Bronchial epithelial cell (primary cell): ENCODE measurements around the gene THOC1. TPM values are rescaled to one million over a fixed set of nuclear protein-coding genes. Genes with fewer than 3 reads are reported as not detected.

ENCODE experiments used
- DNase-seq: peaks from one replicate; pipeline ENCODE4 v3.0.0-alpha.2; 2010; ENCODE audit warnings: low read depth
- FAIRE-seq: peaks from 2 replicates; lab custom pipeline; 2011; peaks lifted over from hg19 to GRCh38; lab: Jason Lieb, UNC
- H3K27me3 ChIP-seq: 2 replicates; pipeline ENCODE4 v1.5.1; 2011; ENCODE audit warnings: low read length; ENCODE audit not compliant: control insufficient read depth, insufficient read depth
- H3K36me3 ChIP-seq: 2 replicates; pipeline ENCODE4 v1.5.1; 2011; ENCODE audit warnings: low read length; ENCODE audit not compliant: control insufficient read depth, insufficient read depth
- H3K4me3 ChIP-seq: 2 replicates; pipeline ENCODE4 v1.5.1; 2011; ENCODE audit warnings: mild to moderate bottlenecking, low read depth, low read length, control low read depth
- CTCF ChIP-seq: IDR thresholded peaks from 2 replicates; pipeline ENCODE4 v1.5.1; 2011; ENCODE audit warnings: mild to moderate bottlenecking, moderate library complexity, low read length, control low read depth, inconsistent platforms; ENCODE audit not compliant: insufficient read depth, severe bottlenecking
- total RNA-seq: library from RNA; depleted of rRNA; stranded (reverse); fragments of >200 nt; gene quantifications from 2 replicates; pipeline ENCODE4 v1.2.1, GENCODE V29; 2014

Gene THOC1
- total RNA-seq, 1 donor from 2014 or later = 32.1 TPM

- H3K36me3 ChIP-seq = no peaks in the 10 kb centered on the region
- no peak for FAIRE-seq
- no peaks in the 10 kb centered on the region for H3K27me3 ChIP-seq
- no peak overlapping the region for H3K4me3 ChIP-seq
- no peak for DNase-seq
- no peak for TF ChIP-seq CTCF
Observed at GRCh38 chr18:192801-193200, 75.0 kb downstream of the THOC1 start.

GRCh38 chr18:191725-192124 lies 76.1 kb downstream of the THOC1 start:
- no peak for FAIRE-seq
- no peaks in the 10 kb centered on the region for H3K36me3 ChIP-seq

GRCh38 chr18:189254-189653 lies 78.6 kb downstream of the THOC1 start:
- no peak for DNase-seq
- Histone ChIP-seq H3K27me3 (no peaks in the 10 kb centered on the region), H3K4me3 (no peak overlapping the region), H3K36me3 (peaks cover 2% of the 10 kb centered on the region)
- no peak for FAIRE-seq
- TF ChIP-seq CTCF = no peak

More at GRCh38 chr18:191725-192124, 76.1 kb downstream of the THOC1 start:
- no peak for TF ChIP-seq CTCF
- Histone ChIP-seq H3K27me3 (no peaks in the 10 kb centered on the region), H3K4me3 (no peak overlapping the region)
- DNase-seq = peak; percentile 13

- Histone ChIP-seq H3K36me3 (peaks cover 4% of the 10 kb centered on the region), H3K27me3 (no peaks in the 10 kb centered on the region), H3K4me3 (no peak overlapping the region)
- no peak for TF ChIP-seq CTCF
- DNase-seq = no peak
- FAIRE-seq = no peak
Observed at GRCh38 chr18:183769-184168, 84.1 kb downstream of the THOC1 start.

GRCh38 chr18:181711-182110 lies 86.1 kb downstream of the THOC1 start:
- no peak overlapping the region for H3K4me3 ChIP-seq
- DNase-seq = no peak
- TF ChIP-seq CTCF = no peak
- no peak for FAIRE-seq
- H3K27me3 ChIP-seq = no peaks in the 10 kb centered on the region
- H3K36me3 ChIP-seq = peaks cover 4% of the 10 kb centered on the region

GRCh38 chr18:179499-179898 lies 88.3 kb downstream of the THOC1 start:
- Histone ChIP-seq H3K36me3 (peaks cover 2% of the 10 kb centered on the region), H3K4me3 (no peak overlapping the region), H3K27me3 (no peaks in the 10 kb centered on the region)
- DNase-seq (no peak), FAIRE-seq (no peak)
- TF ChIP-seq CTCF = no peak
